OCI-M2 (cell line): Measurements from ENCODE around the gene MRPS18C.
"Not testable (repeated sequence)": the region's sequence is repeated elsewhere in the genome, so short reads cannot be mapped to it uniquely, and the experiment has no call there.

Experiments used
- DNase-seq: peaks from one replicate; lab custom pipeline; 2025; ENCODE audit not compliant: unreplicated experiment; lab: John Stamatoyannopoulos, UW

The MRPS18C gene

GRCh38 chr4:83496085-83496917 is 40.4 kb downstream of the MRPS18C start:
- DNase-seq: peak; percentile 35

- DNase-seq: no peak
Observed at GRCh38 chr4:83498187-83498586, 42.3 kb downstream of the MRPS18C start.

- DNase-seq: not testable (repeated sequence)
Observed at GRCh38 chr4:83501671-83502070, 45.8 kb downstream of the MRPS18C start.

- DNase-seq: no peak
Observed at GRCh38 chr4:83503974-83504373, 48.1 kb downstream of the MRPS18C start.

- no peak for DNase-seq
Observed at GRCh38 chr4:83504503-83504902, 48.6 kb downstream of the MRPS18C start.

GRCh38 chr4:83504996-83505395 is 49.1 kb downstream of the MRPS18C start:
- DNase-seq: no peak

- not testable (repeated sequence) for DNase-seq
Observed at GRCh38 chr4:83509156-83509585, 53.3 kb downstream of the MRPS18C start.

GRCh38 chr4:83510442-83510841 is 54.6 kb downstream of the MRPS18C start:
- no peak for DNase-seq
